Heart left ventricle (tissue), 16 donors: ENCODE measurements around the gene PCED1B. TPM values are rescaled to one million over a fixed set of nuclear protein-coding genes. Genes with fewer than 3 reads are reported as not detected.
"Not testable (repeated sequence)": the region's sequence is repeated elsewhere in the genome, so short reads cannot be mapped to it uniquely, and the experiment has no call there.

Experiments used
- ATAC-seq, 4 donors: fragments of 200-7000 bp; cut with Tn5 transposase; one replicate each; pipeline ENCODE4 v1.9.1; 2020 to 2022; ENCODE audit warnings: moderate library complexity in 4 of 4, mild to moderate bottlenecking in 3 of 4, moderate number of reproducible peaks in 1 of 4
- DNase-seq, 5 donors: peaks; one replicate each; pipeline ENCODE4 v3.0.0-alpha.2; 2020
- H3K27ac ChIP-seq, 12 donors: fragments of 200-600 bp; sonication (generic) in 4 of 12; one replicate each; pipeline versions ENCODE4 v1.5.0 to v1.8.0; 2016 to 2022; ENCODE audit warnings: mild to moderate bottlenecking in 2 of 12
- H3K27me3 ChIP-seq, 9 donors: fragments of 200-600 bp; sonication (generic) in 2 of 9; one replicate each; pipeline versions ENCODE4 v1.5.1 to v1.8.0; 2016 to 2022; ENCODE audit warnings: mild to moderate bottlenecking in 3 of 9
- H3K36me3 ChIP-seq, 9 donors: fragments of 200-600 bp; sonication (generic) in 2 of 9; one replicate each; pipeline versions ENCODE4 v1.5.0 to v1.8.0; 2018 to 2022; ENCODE audit warnings: mild to moderate bottlenecking in 2 of 9
- H3K4me1 ChIP-seq, 12 donors: fragments of 200-600 bp; sonication (generic) in 4 of 12; one replicate each; pipeline versions ENCODE4 v1.5.0 to v1.8.0; 2016 to 2022; ENCODE audit warnings: mild to moderate bottlenecking in 3 of 12
- H3K4me3 ChIP-seq, 12 donors: fragments of 200-600 bp; sonication (generic) in 4 of 12; one replicate each; pipeline versions ENCODE4 v1.5.0 to v1.8.0; 2017 to 2022; ENCODE audit warnings: mild to moderate bottlenecking in 9 of 12, moderate library complexity in 4 of 12
- H3K9me3 ChIP-seq, 12 donors: fragments of 200-600 bp; sonication (generic) in 4 of 12; one replicate each; pipeline versions ENCODE4 v1.5.0 to v1.8.0; 2016 to 2022; ENCODE audit warnings: mild to moderate bottlenecking in 1 of 12
- POLR2A ChIP-seq, 2 donors: fragments of 450-650 bp; IDR thresholded peaks; one replicate each; pipeline ENCODE4 v1.6.1; 2017; ENCODE audit warnings: antibody characterized with exemption in 2 of 2, mild to moderate bottlenecking in 2 of 2, moderate library complexity in 2 of 2
- WGBS, 4 donors: extraction: QIAGEN DNeasy Blood & Tissue Kit in 2 of 4; methylation state at CpG; one replicate each; pipeline versions ENCODE4 v1.1.5 to v1.1.7; 2013 to 2018; 5-methylcytosine and 5-hydroxymethylcytosine counted together
- intact Hi-C, 10 donors: fragments of 100-400 bp; cut with DNase I; formaldehyde crosslinking; loops; one replicate each; pipeline versions ENCODE4 v1.11.1 to v1.14.2; 2022
- polyA plus RNA-seq, 2 donors: library from polyadenylated mRNA; stranded (reverse); fragments of 200-250 nt; gene quantifications; one replicate each; pipeline ENCODE4 v1.2.3, GENCODE V29; 2013
- total RNA-seq, 9 donors: library from RNA; depleted of rRNA in 2 of 9; stranded (reverse); fragments of >200 nt in 2 of 9; fragmentation: NEBNext Ultra II Directional in 3 of 9; extraction: Animal tissue kit (Norgen Biotek cat#: 25700) in 3 of 9; gene quantifications; one replicate each; pipeline versions ENCODE4 v1.1.0 to v1.2.4, GENCODE V29; 2016 to 2023
- TF ChIP-seq, protein P1 (sequence below), 12 donors: fragments of 200-600 bp; sonication (generic) in 4 of 12; IDR thresholded peaks; one replicate each; pipeline versions ENCODE4 v1.5.0 to v1.8.0; 2018 to 2022; ENCODE audit warnings: antibody characterized with exemption in 12 of 12, mild to moderate bottlenecking in 5 of 12
- donor health status: ischemic (EF 13 %, LVEDD 7.1; RV severe dilation, severe dysfunction).
- donor health status: healthy with polysubstance abuse.
- donor health status: DM: no; HTN: yes; CAD: no.
- donor health status: DM: no; HTN: no; CAD: no.
- donor health status: ischemic (EF 25% LVEDD 6.9; RV normal size, moderate dysfunction).
- donor health status: ischemic (EF 25% LVEDD 5.7; RV mildly dilated, moderate dysfunction).
- donor health status: healthy.
- donor health status: DM: yes; HTN: yes; CAD: no.
- donor health status: ischemic (EF 35%, LVEDD 5.7; RV mildly dilated, moderate dysfunction).
- donor health status: nonischemic (EF 11% LVEDD 7.7; RV severe dilation, severe dysfunction).
- donor health status: DM: yes; HTN: yes; CAD: no.
- donor health status: PGD.
- donor health status: ischemic (EF 29% LVEDD 5.4; RV normal size, mild dysfunction).
- donor health status: nonischemic (EF 23%, LVEDD 6.1; RV moderate dilation, normal function).

Gene PCED1B
- total and polyA plus RNA-seq, 11 donors, result 0.39 to 9.5 (median 0.72) TPM; not detected in 2

DNA sequence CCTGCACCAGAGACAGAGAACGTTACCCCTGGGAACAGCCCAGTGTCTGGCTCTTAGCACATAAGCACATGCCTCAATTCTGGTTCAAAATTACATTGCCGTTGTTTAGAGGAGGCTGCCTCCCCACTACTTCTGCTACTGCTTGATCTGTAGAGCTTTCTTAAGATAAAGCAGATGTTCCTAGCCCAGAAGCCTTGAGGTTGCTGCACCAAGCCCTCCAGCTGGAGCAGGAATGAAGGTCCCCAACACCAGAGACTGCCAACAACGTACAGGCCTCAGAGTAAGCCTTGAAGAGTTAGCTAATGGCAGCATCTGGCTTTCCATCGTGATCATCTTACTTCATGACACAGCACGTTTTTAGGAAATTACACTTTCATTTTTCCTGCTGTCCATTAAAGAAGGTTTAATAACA is 35.1 kb downstream of the PCED1B start:
- no peak overlapping the region for H3K27ac ChIP-seq
- ATAC-seq, result no peak
- 74 to 79% (median 75%) methylated on average over 5 of the region's 5 CpGs for WGBS, 4 donors

DNA sequence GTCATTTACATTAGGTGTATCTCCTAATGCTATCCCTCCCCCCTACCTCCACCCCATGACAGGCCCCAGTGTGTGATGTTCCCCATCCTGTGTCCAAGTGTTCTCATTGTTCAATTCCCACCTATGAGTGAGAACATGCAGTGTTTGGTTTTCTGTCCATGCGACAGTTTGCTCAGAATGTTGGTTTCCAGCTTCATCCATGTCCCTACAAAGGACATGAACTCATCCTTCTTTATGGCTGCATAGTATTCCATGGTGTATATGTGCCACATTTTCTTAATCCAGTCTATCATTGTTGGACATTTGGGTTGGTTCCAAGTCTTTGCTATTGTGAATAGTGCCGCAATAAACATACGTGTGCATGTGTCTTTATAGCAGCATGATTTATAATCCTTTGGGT is 37.9 kb downstream of the PCED1B start:
- DNase-seq, H3K9me3 ChIP-seq, H3K36me3 ChIP-seq, intact Hi-C loops, H3K4me3 ChIP-seq, H3K27me3 ChIP-seq, ATAC-seq, H3K27ac ChIP-seq, H3K4me1 ChIP-seq: not testable (repeated sequence)
- WGBS, 4 donors, result 70 to 96% (median 86%) methylated on average over 1 to 3 of the region's 3 CpGs

More for the DNA sequence above, 35.1 kb downstream of the PCED1B start:
- Histone ChIP-seq H3K4me3 (no peak overlapping the region), H3K36me3 (no peaks in the 10 kb centered on the region), H3K27me3 (no peaks in the 10 kb centered on the region), H3K9me3 (no peaks in the 10 kb centered on the region), H3K4me1 (no peaks in the 10 kb centered on the region)
- intact Hi-C loops, result no loop called here
- DNase-seq, result no peak
- TF ChIP-seq POLR2A (IDR thresholded peaks at IDR 0.05), result no peak
- TF ChIP-seq, protein P1, sequence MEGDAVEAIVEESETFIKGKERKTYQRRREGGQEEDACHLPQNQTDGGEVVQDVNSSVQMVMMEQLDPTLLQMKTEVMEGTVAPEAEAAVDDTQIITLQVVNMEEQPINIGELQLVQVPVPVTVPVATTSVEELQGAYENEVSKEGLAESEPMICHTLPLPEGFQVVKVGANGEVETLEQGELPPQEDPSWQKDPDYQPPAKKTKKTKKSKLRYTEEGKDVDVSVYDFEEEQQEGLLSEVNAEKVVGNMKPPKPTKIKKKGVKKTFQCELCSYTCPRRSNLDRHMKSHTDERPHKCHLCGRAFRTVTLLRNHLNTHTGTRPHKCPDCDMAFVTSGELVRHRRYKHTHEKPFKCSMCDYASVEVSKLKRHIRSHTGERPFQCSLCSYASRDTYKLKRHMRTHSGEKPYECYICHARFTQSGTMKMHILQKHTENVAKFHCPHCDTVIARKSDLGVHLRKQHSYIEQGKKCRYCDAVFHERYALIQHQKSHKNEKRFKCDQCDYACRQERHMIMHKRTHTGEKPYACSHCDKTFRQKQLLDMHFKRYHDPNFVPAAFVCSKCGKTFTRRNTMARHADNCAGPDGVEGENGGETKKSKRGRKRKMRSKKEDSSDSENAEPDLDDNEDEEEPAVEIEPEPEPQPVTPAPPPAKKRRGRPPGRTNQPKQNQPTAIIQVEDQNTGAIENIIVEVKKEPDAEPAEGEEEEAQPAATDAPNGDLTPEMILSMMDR (IDR thresholded peaks at IDR 0.05), result no peak

DNA sequence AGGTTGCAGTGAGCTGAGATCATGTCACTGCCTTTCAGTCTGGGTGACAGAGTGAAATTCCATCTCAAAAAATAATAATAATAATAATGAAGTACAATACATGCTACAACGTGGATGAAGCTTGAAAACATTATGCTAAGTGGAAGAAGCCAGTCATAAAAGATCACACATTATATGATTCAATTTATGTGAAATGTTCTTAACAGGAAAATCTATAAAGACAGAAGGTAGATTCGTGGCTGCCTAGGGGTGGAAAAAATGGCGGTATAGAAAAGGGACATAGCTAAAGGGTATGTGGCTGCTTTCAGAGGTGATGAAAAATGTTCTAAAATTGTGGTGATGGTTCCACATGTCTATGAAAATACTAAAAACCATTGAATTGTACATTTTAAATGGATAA is 41.3 kb downstream of the PCED1B start:
- H3K27ac ChIP-seq, result no peak overlapping the region
- H3K4me1 ChIP-seq, result no peaks in the 10 kb centered on the region
- ATAC-seq (no peak), DNase-seq (no peak)
- H3K9me3 ChIP-seq, result no peaks in the 10 kb centered on the region
- no peak overlapping the region for H3K4me3 ChIP-seq
- no peaks in the 10 kb centered on the region for H3K27me3 ChIP-seq
- intact Hi-C loops, result no loop called here
- no peak for TF ChIP-seq POLR2A (IDR thresholded peaks at IDR 0.05)
- TF ChIP-seq, protein P1 (IDR thresholded peaks at IDR 0.05), result no peak
- no peaks in the 10 kb centered on the region for H3K36me3 ChIP-seq
- WGBS, 4 donors, result 92 to 95% (median 93%) methylated on average over 3 of the region's 3 CpGs

- DNase-seq, result no peak
- no peak for TF ChIP-seq POLR2A (IDR thresholded peaks at IDR 0.05)
- TF ChIP-seq, protein P1 (IDR thresholded peaks at IDR 0.05), result no peak
- Histone ChIP-seq H3K9me3 (no peaks in the 10 kb centered on the region), H3K4me3 (no peak overlapping the region), H3K36me3 (no peaks in the 10 kb centered on the region), H3K4me1 (no peaks in the 10 kb centered on the region), H3K27me3 (no peaks in the 10 kb centered on the region), H3K27ac (no peak overlapping the region)
- WGBS, 4 donors, result 91 to 98% (median 91%) methylated on average over 5 of the region's 5 CpGs
- no peak for ATAC-seq
- intact Hi-C loops, result no loop called here
Measured at GRCh38 chr12:47121146-47121545, 41.7 kb downstream of the PCED1B start.

- 97 to 100% (median 98%) methylated on average over 1 of the region's 1 CpG for whole genome bisulfite sequencing, 4 donors
- Histone ChIP-seq H3K27ac (no peak overlapping the region), H3K27me3 (no peaks in the 10 kb centered on the region), H3K9me3 (no peaks in the 10 kb centered on the region), H3K4me1 (no peaks in the 10 kb centered on the region), H3K36me3 (no peaks in the 10 kb centered on the region), H3K4me3 (no peak overlapping the region)
- DNase-seq, result no peak
- intact Hi-C loops, result no loop called here
- no peak for ATAC-seq
- TF ChIP-seq POLR2A (IDR thresholded peaks at IDR 0.05), result no peak
- TF ChIP-seq, protein P1 (IDR thresholded peaks at IDR 0.05), result no peak
Measured at GRCh38 chr12:47122602-47123001, 43.2 kb downstream of the PCED1B start.
